SK-N-SH (cell line): Measurements from ENCODE around the gene GUF1. TPM values are rescaled to one million over a fixed set of nuclear protein-coding genes. Genes with fewer than 3 reads are reported as not detected.

ENCODE experiments used
- CTCF ChIA-PET: fragments of 300-600, 350-600 bp; formaldehyde crosslinking; extraction: SDS; loops from one replicate; lab custom pipeline; 2021; lab: Yijun Ruan, JAX
- POLR2A ChIA-PET: fragments of 350-600 bp; sonication (Branson Sonifier 250); formaldehyde crosslinking; extraction: SDS; loops from one replicate; lab custom pipeline; 2020; ENCODE audit warnings: antibody characterized with exemption, inconsistent platforms; lab: Yijun Ruan, JAX
- DNase-seq: peaks from one replicate; pipeline ENCODE4 v3.0.0; 2012
- H2AFZ ChIP-seq: fragments of 200-600 bp; sonication (generic); 2 replicates; pipeline ENCODE4 v1.8.1; 2016; ENCODE audit warnings: antibody characterized with exemption, mild to moderate bottlenecking, low read depth
- H3F3A ChIP-seq: fragments of 200-600 bp; sonication (generic); replicated peaks from 2 replicates; pipeline ENCODE3; 2016; ENCODE audit warnings: antibody characterized with exemption, mild to moderate bottlenecking; ENCODE audit not compliant: insufficient read depth
- H3K27ac ChIP-seq, 2 experiments: fragments of 200-500 bp in 1 of 2; fragments of 200-600 bp in 1 of 2; sonication (Bioruptor generic) in 1 of 2; sonication (generic), shearing (Covaris generic) in 1 of 2; 2 replicates each; pipeline versions ENCODE4 v1.5.1 to v1.6.1; 2014 to 2016; ENCODE audit warnings: low read depth in 2 of 2, inconsistent platforms in 1 of 2, low read length in 1 of 2, mild to moderate bottlenecking in 1 of 2, mixed read lengths in 1 of 2
- H3K27me3 ChIP-seq: fragments of 200-600 bp; sonication (generic), shearing (Covaris generic); 2 replicates; pipeline ENCODE4 v1.6.1; 2016; ENCODE audit warnings: mixed run types; ENCODE audit not compliant: insufficient read depth
- H3K36me3 ChIP-seq, 2 experiments: fragments of 200-500 bp in 1 of 2; fragments of 200-600 bp in 1 of 2; sonication (Bioruptor generic) in 1 of 2; sonication (generic) in 1 of 2; replicated peaks in 1 of 2; 2 replicates each; pipeline versions ENCODE3 to v1.5.1; 2014 to 2016; ENCODE audit warnings: low read length in 1 of 2, mild to moderate bottlenecking in 1 of 2; ENCODE audit not compliant: insufficient read depth in 2 of 2, control insufficient read depth in 1 of 2
- H3K4me1 ChIP-seq, 2 experiments: fragments of 200-500 bp in 1 of 2; fragments of 200-600 bp in 1 of 2; sonication (Bioruptor generic) in 1 of 2; sonication (generic), shearing (Covaris generic) in 1 of 2; 2 replicates each; pipeline versions ENCODE4 v1.5.1 to v1.6.1; 2014 to 2016; ENCODE audit warnings: low read depth in 1 of 2, low read length in 1 of 2, mixed run types in 1 of 2; ENCODE audit not compliant: insufficient read depth in 2 of 2, control insufficient read depth in 1 of 2
- H3K4me2 ChIP-seq: fragments of 200-600 bp; sonication (generic), shearing (Covaris generic); 2 replicates; pipeline ENCODE4 v1.6.1; 2017; ENCODE audit warnings: mixed run types
- H3K4me3 ChIP-seq, 2 experiments: fragments of 200-500 bp in 1 of 2; fragments of 200-600 bp in 1 of 2; sonication (Bioruptor generic) in 1 of 2; sonication (generic), shearing (Covaris generic) in 1 of 2; 2 replicates each; pipeline versions ENCODE4 v1.5.1 to v1.8.1; 2014 to 2016; ENCODE audit warnings: low read depth in 2 of 2, inconsistent platforms in 1 of 2, low read length in 1 of 2, mild to moderate bottlenecking in 1 of 2, mixed read lengths in 1 of 2, moderate library complexity in 1 of 2
- H3K79me2 ChIP-seq: fragments of 200-600 bp; sonication (generic); 2 replicates; pipeline ENCODE4 v1.8.1; 2017; ENCODE audit warnings: mild to moderate bottlenecking; ENCODE audit not compliant: insufficient read depth
- H3K9ac ChIP-seq: fragments of 200-600 bp; sonication (generic); 2 replicates; pipeline ENCODE4 v1.6.1; 2017; ENCODE audit warnings: mixed run types
- H3K9me2 ChIP-seq: fragments of 200-600 bp; sonication (generic); 2 replicates; pipeline ENCODE4 v1.6.1; 2017; ENCODE audit warnings: mixed run types
- H3K9me3 ChIP-seq: fragments of 200-600 bp; sonication (generic); 2 replicates; pipeline ENCODE4 v1.6.1; 2017; ENCODE audit warnings: mixed run types, mild to moderate bottlenecking, moderate library complexity
- H4K20me1 ChIP-seq: fragments of 200-600 bp; sonication (generic); 2 replicates; pipeline ENCODE4 v1.6.1; 2017; ENCODE audit warnings: mild to moderate bottlenecking, mixed run types; ENCODE audit not compliant: insufficient read depth
- CTCF ChIP-seq: fragments of 200-600 bp; sonication (generic); IDR thresholded peaks from 2 replicates; pipeline ENCODE4 v1.6.1; 2017; ENCODE audit warnings: antibody characterized with exemption, mild to moderate bottlenecking, moderate library complexity
- FOXM1 ChIP-seq: IDR thresholded peaks from 2 replicates; pipeline ENCODE4 v1.4.0; 2012; ENCODE audit warnings: low read depth, mild to moderate bottlenecking
- GATA2 ChIP-seq: sonication (generic); formaldehyde crosslinking; IDR thresholded peaks from 2 replicates; pipeline ENCODE4 v1.5.0; 2020; ENCODE audit warnings: mild to moderate bottlenecking, missing genetic modification reagents
- PBX3 ChIP-seq: IDR thresholded peaks from 2 replicates; pipeline ENCODE4; 2012
- RAD21 ChIP-seq: IDR thresholded peaks from 2 replicates; pipeline ENCODE4 v1.6.1; 2012; ENCODE audit warnings: mild to moderate bottlenecking, low read length
- RFX5 ChIP-seq: IDR thresholded peaks from 2 replicates; pipeline ENCODE4 v1.6.1; 2012; ENCODE audit warnings: mild to moderate bottlenecking, improper control_type of control experiment, low read length
- SMC3 ChIP-seq: IDR thresholded peaks from 2 replicates; pipeline ENCODE4 v1.6.1; 2012; ENCODE audit warnings: low read depth, low read length, improper control_type of control experiment
- WGBS: methylation state at CpG from one replicate; pipeline ENCODE4 v1.1.6; 2017; ENCODE audit warnings: low lambda C conversion rate; 5-methylcytosine and 5-hydroxymethylcytosine counted together
- polyA plus RNA-seq, 3 experiments: library from polyadenylated mRNA; depleted of rRNA; stranded (reverse); fragments of >200 nt; gene quantifications; 2 replicates each; pipeline ENCODE4 v1.2.3, GENCODE V29; 2012

The GUF1 gene
- polyA plus RNA-seq, 1 of the 3 experiments (the other 2 are of a cell fraction), result 6.3 TPM

- Histone ChIP-seq H3K79me2 (no peaks in the 10 kb centered on the region), H2AFZ (no peak overlapping the region), H3F3A (no peaks in the 10 kb centered on the region), H3K4me1 (no peaks in the 10 kb centered on the region), H3K4me2 (no peak overlapping the region), H3K4me3 (no peak overlapping the region), H3K36me3 (no peaks in the 10 kb centered on the region), H3K9ac (no peak overlapping the region), H3K9me3 (no peaks in the 10 kb centered on the region), H3K27ac (no peak overlapping the region), H3K27me3 (peaks cover 5% of the 10 kb centered on the region; the same call in 1 of the 2 replicates), H4K20me1 (no peaks in the 10 kb centered on the region), H3K9me2 (no peaks in the 10 kb centered on the region)
- WGBS, result 11% methylated on average over 2 of the region's 2 CpGs
- DNase-seq, result peak; percentile 47
- TF ChIP-seq RFX5 (no peak), FOXM1 (no peak), CTCF (peak; percentile 72), PBX3 (no peak), RAD21 (peak; percentile 72), SMC3 (peak; percentile 29; the same call in 1 of the 2 replicates)
- ChIA-PET POLR2A (no interaction called here), CTCF (interaction anchor here (0.7 to 1.7 kb wide), 10 partner anchors 9 to 435 kb away, joined by 3 to 5 read pairs (median 3); no protein-coding TSS in a partner anchor)
Measured at GRCh38 chr4:44629280-44629866, 48.8 kb upstream of the GUF1 start.

- Histone ChIP-seq H3F3A (no peaks in the 10 kb centered on the region), H3K27ac (no peak overlapping the region), H3K9me3 (no peaks in the 10 kb centered on the region), H3K36me3 (no peaks in the 10 kb centered on the region), H3K9me2 (no peaks in the 10 kb centered on the region), H3K9ac (no peak overlapping the region), H3K4me3 (no peak overlapping the region), H3K79me2 (no peaks in the 10 kb centered on the region), H4K20me1 (no peaks in the 10 kb centered on the region), H3K4me2 (no peak overlapping the region), H3K27me3 (peaks cover 5% of the 10 kb centered on the region; the same call in 1 of the 2 replicates), H2AFZ (no peak overlapping the region), H3K4me1 (no peaks in the 10 kb centered on the region)
- DNase-seq, result no peak
- WGBS, result 20% methylated on average over 4 of the region's 4 CpGs
- TF ChIP-seq RAD21 (peak; percentile 19; the same call in 1 of the 2 replicates), CTCF (peak; percentile 52), GATA2 (no peak)
- ChIA-PET POLR2A (no interaction called here), CTCF (interaction anchor here (0.6 to 1.1 kb wide), 3 partner anchors 16 to 1500 kb away, joined by 3 to 4 read pairs (median 3); no protein-coding TSS in a partner anchor)
Measured at GRCh38 chr4:44632089-44632488, 46.1 kb upstream of the GUF1 start.
